GM18951 (cell line): ENCODE measurements around the gene FNDC11.

ENCODE experiments used
- POLR2A ChIP-seq: IDR thresholded peaks from 4 replicates; pipeline ENCODE4 v1.6.1; 2011; ENCODE audit warnings: mild to moderate bottlenecking; ENCODE audit not compliant: insufficient read length, insufficient read depth; ENCODE audit errors: extremely low read depth
- in situ Hi-C: fragments of 300-500 bp; cut with MboI; formaldehyde crosslinking; loops from one replicate; pipeline ENCODE4 v1.12.0; 2022; ENCODE audit warnings: low sequenced_read_pairs, mixed read lengths, inconsistent platforms; ENCODE audit not compliant: unreplicated experiment

The FNDC11 gene

DNA sequence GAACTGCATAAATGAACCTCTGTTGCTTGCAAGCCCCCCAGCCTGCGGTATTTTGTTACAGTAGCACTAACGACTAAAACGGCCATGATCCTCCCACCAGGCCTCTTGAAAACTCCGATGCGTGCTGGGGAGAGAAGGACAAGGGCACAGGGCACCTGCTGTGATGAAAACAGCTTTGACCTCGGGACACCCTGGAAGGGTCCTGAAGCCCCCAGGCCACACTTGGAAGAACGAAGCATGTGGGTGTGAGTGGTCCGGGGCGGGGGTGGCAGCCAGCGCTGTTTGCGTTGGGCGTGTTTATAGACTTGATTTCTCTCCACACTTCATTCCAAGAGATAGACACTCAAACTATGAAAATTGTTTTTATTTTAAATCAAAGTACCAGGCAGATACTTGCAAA lies 33.3 kb downstream of the FNDC11 start:
- in situ Hi-C loops = no loop called here

DNA sequence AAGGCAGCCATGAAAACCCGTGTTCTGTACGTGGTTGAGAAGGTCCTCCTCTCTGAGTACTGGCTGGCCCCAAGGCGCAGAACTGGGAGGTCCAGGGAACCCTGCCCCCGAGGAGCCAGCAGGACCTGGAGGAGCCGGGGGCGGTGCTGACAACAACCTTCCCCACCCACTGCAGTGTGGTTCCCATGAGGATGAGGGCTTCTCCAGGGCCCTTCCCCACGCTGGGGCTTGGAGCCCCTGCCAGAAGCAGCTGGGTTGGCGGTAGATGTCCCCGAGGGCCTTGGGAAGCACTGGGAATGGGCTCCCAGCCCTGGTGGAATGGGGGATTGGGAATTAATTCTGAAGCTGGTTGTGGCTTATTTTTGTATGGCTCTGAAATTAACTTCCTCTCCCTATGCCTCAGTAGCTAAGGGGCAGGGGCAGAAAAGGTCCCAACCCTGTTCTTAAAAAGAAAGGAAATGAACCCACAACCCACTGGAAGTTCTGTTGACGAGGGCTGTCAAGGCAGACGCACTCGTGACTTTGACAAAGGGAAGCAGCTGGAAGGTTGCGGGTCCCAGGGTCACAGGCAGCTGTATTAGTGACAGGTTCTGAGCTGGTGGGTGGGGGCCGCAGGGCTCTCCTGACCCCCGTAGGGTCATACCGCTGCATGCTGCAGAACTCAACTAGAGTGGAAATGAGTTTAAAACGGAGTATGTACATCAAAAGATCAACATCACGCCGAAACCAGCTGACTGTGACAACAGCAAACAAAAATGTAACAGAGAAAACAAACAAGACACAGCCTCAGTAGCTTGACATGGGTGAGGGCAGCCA lies 34.0 kb downstream of the FNDC11 start:
- no peak for TF ChIP-seq POLR2A
- in situ Hi-C loops = no loop called here

More for the DNA sequence above, 33.3 kb downstream of the FNDC11 start:
- no peak for TF ChIP-seq POLR2A

DNA sequence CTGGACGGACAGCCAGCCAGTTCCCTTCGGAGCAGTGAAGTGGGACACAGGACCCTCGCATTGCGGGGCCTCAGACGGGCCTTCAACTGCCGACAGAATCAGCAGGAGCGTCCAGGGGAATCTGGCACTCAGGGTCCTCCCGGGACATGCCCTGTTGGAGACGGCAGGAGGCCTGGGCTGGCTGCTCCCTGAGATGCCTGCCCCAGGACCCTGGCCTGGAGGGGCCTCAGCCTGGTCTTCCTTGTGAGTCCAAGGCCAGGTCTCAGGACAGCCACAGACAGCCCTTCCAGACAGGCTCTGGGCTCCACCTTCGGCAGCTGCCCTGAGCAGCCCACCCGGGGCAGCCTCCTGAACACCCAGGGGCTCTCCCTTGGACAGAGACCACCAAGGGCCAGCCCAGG lies 34.7 kb downstream of the FNDC11 start:
- in situ Hi-C loops = no loop called here

DNA sequence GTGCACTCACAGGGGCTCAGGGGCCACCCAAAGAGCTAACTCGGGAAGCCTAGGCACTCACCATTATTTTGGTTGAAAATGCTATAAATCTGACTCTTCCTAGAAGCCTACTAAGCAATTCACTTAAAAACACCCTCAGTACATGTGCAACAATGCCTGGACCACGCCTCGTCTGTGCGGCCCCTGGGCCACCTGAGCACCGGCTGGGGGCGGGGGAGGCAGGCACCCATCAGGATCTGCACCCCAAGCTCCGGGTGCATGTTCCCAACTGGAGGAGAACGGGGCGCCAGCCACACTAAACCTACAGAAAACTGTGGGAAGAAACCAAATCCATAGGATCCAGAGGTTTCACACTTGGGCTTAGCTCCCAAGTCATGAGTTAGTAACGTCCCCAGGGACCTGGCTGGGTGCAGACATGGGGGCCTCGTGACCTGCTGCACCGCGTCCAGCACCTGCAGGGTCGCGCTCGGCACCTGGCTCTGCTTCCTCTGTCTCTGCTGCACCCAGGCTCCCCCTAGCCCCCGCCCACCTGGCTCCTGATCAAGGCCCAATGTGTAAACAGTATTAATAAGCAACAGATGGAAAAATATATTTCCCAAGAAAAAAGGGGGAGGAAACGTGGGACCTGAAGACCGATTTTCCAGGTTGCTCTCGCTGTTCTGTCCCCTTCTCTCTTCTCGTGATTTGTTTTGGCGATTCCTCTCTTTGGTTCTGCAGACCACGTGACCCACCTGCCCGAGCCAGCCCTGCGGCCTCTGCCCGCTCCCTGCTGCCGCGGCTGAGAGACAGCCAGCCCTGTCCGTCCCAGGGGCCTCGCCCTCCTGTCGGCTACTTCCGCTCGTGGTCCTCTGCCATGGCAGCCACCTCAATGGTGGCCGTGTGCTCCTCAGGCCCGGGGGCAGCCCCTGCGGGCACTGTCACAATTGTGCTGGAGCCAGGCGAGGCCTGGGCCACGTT lies 35.6 kb downstream of the FNDC11 start:
- no peak for TF ChIP-seq POLR2A
- in situ Hi-C loops = no loop called here

More for the DNA sequence above, 34.7 kb downstream of the FNDC11 start:
- TF ChIP-seq POLR2A = no peak

DNA sequence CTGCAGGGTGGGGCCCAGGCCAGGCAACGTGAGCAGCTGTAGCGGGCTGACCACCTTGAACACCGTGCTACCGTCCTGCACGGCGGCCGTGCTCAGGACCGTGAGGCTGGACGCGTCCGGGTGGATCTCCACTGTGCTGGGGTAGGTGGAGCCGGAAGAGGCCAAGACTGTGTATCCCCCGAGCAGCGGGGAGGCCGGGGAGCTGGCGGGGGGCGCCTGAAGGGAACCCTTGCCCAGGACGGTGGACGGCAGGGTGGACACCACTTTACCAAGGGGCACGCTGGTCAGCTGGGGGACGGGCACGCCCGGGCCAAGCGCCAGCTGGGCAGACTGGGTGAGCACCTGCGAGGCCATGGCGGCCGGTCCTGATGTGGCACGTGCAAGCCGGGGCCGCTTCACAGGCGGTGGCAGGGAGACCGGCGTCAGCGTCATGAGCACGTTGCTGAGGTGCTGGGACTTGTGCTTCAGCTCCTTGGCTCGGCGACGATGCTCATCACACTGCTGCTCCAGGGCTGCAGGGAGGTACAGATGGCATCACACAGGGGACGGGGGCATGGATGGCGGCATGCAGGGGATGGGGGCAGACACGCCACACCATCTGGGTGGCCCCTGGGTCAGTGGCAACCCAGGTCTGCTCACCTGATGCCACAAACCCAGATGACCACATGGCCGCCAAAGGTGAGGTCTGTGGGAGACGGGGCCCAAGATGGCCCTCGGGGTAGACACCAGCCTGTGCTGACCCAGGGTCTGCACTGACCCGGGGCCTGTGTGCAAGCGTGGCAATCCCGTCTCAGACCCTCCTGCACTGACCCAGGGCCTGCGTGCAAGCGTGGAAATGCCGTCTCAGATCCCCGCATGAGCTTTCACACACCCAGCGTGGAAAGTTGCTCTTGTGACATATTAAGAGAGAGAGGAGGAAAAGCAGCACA lies 36.5 kb downstream of the FNDC11 start:
- no peak for TF ChIP-seq POLR2A
- in situ Hi-C loops = no loop called here

DNA sequence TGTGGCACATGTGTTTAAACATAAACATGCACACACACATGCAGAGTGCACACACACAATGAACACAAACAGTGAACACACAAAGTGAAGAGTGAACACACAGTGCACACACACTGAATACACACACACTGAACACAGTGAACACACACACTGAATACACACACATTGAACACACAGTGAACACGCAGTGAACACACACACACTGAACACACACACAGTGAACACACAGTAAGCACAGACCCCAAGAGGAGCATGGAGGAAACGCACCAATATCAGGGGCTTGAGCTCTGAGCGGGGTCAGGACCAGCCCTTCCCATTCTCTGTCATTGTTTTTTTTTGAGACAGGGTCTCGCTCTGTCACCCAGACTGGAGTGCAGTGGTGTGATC lies 37.2 kb downstream of the FNDC11 start:
- in situ Hi-C loops = no loop called here
- no peak for TF ChIP-seq POLR2A

DNA sequence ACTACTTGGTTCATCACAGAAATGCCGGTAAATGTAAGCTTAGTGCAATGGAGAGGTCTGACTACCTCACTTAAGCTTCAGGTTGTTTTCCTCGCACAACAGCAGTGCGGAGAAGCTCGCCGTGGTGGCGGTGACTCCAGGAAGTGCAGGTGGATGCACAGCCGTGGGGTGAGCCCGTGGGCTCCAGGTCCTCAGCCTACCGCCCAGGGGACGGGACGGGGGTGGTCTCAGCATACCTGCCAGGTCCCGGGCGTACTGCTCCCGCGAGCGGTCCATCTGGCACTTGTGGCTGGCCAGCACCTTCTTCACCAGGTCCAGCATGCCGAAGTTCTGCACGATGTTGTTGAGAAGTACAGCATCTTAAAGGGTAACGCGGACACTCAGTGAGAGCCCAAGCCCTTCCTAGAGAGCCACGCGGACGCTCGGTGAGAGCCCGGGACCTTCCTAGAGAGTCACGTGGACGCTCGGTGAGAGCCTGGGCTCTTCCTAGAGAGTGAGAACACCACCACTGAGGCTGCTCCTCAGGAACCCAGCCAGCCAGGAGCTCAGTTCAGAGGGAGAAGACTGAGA lies 37.9 kb downstream of the FNDC11 start:
- TF ChIP-seq POLR2A = no peak

DNA sequence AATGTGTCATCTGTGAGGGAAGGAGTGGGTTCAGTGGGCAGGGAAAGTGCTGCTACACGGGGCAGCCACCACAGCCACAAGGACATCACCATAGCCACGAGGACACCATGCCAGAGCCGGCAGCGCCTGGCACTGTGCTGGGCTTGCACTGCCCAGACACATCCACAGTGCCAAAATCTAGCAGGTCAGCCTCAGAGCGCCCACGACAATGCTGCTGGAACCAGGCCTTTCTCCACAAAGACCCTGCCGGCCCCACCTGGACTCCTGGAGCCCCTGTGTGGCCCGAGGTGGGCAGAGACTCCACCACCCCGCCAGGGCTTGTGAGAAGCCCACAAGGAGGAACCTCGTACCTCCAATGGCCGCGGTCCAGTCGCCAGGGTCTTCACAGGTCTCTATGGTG lies 38.7 kb downstream of the FNDC11 start:
- TF ChIP-seq POLR2A = no peak
- in situ Hi-C loops = no loop called here

More for the DNA sequence above, 37.9 kb downstream of the FNDC11 start:
- in situ Hi-C loops = no loop called here

DNA sequence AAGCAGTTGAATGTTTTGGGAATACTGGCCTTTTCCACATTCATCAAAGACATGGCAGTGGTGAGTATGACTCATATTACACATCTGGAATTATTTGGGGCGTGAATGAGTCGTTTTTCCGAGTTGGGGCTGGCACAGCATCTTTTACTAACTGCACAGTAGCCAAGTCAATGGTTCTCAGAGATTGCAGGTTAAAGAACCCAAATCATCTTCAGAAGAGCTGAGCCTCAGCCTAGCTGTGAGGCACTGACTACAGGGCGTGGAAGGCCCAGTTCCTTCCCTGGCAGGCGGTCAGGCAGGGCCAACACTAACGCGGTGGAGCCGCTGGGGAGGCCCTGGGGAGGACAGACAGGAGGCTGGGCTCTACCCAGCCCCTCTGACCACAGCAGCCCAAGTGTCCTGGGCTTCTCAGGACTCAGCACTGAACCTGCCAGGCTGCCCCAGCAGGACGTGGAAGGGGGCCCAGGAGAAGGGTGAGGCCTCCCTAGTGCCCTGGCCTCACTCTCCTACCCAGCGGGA lies 40.1 kb downstream of the FNDC11 start:
- TF ChIP-seq POLR2A = no peak
- in situ Hi-C loops = no loop called here

DNA sequence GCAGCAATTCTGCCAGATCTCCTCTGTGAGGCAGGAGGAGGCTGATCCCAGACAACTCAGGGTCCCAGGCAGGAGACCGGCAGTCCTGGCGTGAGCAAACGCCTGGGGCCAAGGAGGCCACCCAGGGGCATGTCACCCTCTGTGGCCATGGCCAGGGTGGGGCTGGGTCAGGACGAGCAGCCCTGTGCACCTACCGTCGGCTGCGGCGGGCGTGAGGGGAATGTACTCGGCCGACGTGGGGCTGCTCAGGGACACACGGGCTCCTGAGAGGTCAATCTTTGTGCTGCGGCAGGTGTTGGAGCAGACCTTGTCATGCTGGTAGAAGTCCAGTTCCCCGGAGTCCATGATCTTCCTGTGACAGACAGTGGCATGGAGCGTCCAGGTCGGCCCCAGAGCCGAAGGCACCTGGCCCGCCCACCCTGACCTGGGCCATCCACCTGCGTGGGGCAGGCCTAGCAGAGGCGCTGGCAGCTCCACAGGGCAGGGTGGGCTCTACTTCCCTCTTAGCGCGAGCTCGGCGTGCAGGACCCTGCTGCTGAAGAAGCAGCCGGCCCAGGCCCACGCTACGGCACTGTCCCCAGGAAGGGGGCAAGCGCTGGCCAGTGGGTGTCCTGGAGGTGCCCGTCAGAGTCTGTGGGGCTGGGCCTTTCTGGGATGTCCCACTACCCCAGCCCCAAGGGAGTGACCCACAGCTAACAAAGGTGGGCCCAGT lies 41.6 kb downstream of the FNDC11 start:
- in situ Hi-C loops = no loop called here
- no peak for TF ChIP-seq POLR2A

DNA sequence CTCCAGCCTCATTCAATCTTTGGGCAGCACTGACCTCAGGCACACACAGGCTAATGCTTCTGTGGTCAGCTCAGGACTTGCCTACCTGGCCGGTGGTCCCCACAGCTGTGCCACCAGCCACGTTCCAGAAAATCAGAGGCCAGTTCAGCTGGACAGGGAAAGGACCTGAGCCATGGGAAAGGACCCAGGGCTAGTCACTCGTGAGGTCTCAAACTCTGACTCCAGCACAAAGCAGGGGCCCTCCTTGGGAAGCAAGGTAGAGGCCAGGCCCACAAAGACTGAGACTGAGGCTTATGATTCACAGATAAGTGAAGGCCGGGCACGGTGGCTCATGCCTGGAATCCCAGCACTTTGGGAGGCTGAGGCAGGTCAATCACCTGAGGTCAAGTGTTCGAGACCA lies 42.5 kb downstream of the FNDC11 start:
- in situ Hi-C loops = no loop called here
- TF ChIP-seq POLR2A = no peak
